GM23338 (cell line): ENCODE results near the gene PPIA. TPM values are rescaled to one million over a fixed set of nuclear protein-coding genes. Genes with fewer than 3 reads are reported as not detected.

Experiments
- ATAC-seq: fragments of 200-7000 bp; cut with Tn5 transposase; 3 replicates; pipeline ENCODE4 v1.9.1; 2020
- DNase-seq: peaks from one replicate; pipeline ENCODE4 v3.0.0-alpha.2; 2015; ENCODE audit warnings: low spot score
- H2AFZ ChIP-seq: fragments of 200-600 bp; sonication (generic); 2 replicates; pipeline ENCODE4 v1.8.0; 2016; ENCODE audit warnings: antibody characterized with exemption, mild to moderate bottlenecking, moderate library complexity
- H3F3A ChIP-seq: fragments of 200-600 bp; sonication (generic); replicated peaks from 2 replicates; pipeline ENCODE4 v1.8.0; 2017; ENCODE audit warnings: antibody characterized with exemption, mixed run types, low read depth
- H3K27ac ChIP-seq: fragments of 200-600 bp; sonication (generic); 2 replicates; pipeline ENCODE4 v1.6.1; 2016; ENCODE audit warnings: low read depth
- H3K27me3 ChIP-seq: fragments of 200-600 bp; sonication (generic); 2 replicates; pipeline ENCODE4 v1.8.0; 2016; ENCODE audit warnings: mild to moderate bottlenecking, mixed run types, moderate library complexity; ENCODE audit not compliant: insufficient read depth
- H3K36me3 ChIP-seq: fragments of 200-600 bp; sonication (generic); 2 replicates; pipeline ENCODE4 v1.8.0; 2016; ENCODE audit warnings: mild to moderate bottlenecking; ENCODE audit not compliant: insufficient read depth
- H3K4me1 ChIP-seq: fragments of 200-600 bp; sonication (generic); 2 replicates; pipeline ENCODE4 v1.8.0; 2016; ENCODE audit warnings: mild to moderate bottlenecking, moderate library complexity; ENCODE audit not compliant: insufficient read depth
- H3K4me2 ChIP-seq: fragments of 200-600 bp; sonication (generic); 2 replicates; pipeline ENCODE4 v1.7.1; 2017; ENCODE audit warnings: mixed run types
- H3K4me3 ChIP-seq: fragments of 200-600 bp; sonication (generic); 2 replicates; pipeline ENCODE4 v1.6.1; 2016; ENCODE audit warnings: mixed run types
- H3K79me2 ChIP-seq: fragments of 200-600 bp; sonication (generic); replicated peaks from 2 replicates; pipeline ENCODE4 v1.8.0; 2017; ENCODE audit warnings: mild to moderate bottlenecking; ENCODE audit not compliant: insufficient read depth
- H3K9me2 ChIP-seq: fragments of 200-600 bp; sonication (generic); 2 replicates; pipeline ENCODE4 v1.8.0; 2017; ENCODE audit not compliant: insufficient read depth
- H4K20me1 ChIP-seq: fragments of 200-600 bp; sonication (generic); replicated peaks from 2 replicates; pipeline ENCODE4 v1.8.0; 2017; ENCODE audit warnings: mild to moderate bottlenecking; ENCODE audit not compliant: insufficient read depth
- H3K27ac Mint-ChIP-seq: 2 replicates; pipeline ENCODE4 v1.8.0; 2020; ENCODE audit warnings: inconsistent platforms, mild to moderate bottlenecking, moderate library complexity, mixed read lengths
- H3K27me3 Mint-ChIP-seq: 3 replicates; pipeline ENCODE4 v1.8.0; 2022; ENCODE audit warnings: low read depth, mild to moderate bottlenecking, moderate library complexity, mixed read lengths, inconsistent platforms; ENCODE audit not compliant: insufficient read depth, poor library complexity
- H3K36me3 Mint-ChIP-seq: 3 replicates; pipeline ENCODE4 v1.8.0; 2021; ENCODE audit warnings: low read depth, mild to moderate bottlenecking, inconsistent platforms, moderate library complexity, mixed read lengths
- H3K4me1 Mint-ChIP-seq: 3 replicates; pipeline ENCODE4 v1.8.0; 2020; ENCODE audit warnings: mild to moderate bottlenecking, inconsistent platforms, mixed read lengths
- H3K4me3 Mint-ChIP-seq: 3 replicates; pipeline ENCODE4 v1.8.0; 2021; ENCODE audit warnings: moderate library complexity, mild to moderate bottlenecking, inconsistent platforms, mixed read lengths
- H3K9me3 Mint-ChIP-seq: 3 replicates; pipeline ENCODE4 v1.8.0; 2020; ENCODE audit warnings: moderate library complexity, mild to moderate bottlenecking, inconsistent platforms, mixed read lengths
- CREB1 ChIP-seq: fragments of 250-450 bp; sonication (Bioruptor Pico); IDR thresholded peaks from 2 replicates; pipeline ENCODE4 v1.5.0; 2020; ENCODE audit warnings: low read depth, mild to moderate bottlenecking, moderate library complexity
- EZH2 ChIP-seq: fragments of 200-600 bp; sonication (generic); IDR thresholded peaks from one replicate; pipeline ENCODE4 v1.8.0; 2017; ENCODE audit warnings: antibody characterized with exemption, mild to moderate bottlenecking, low read depth; ENCODE audit not compliant: unreplicated experiment
- POLR2AphosphoS5 ChIP-seq: IDR thresholded peaks from 2 replicates; pipeline ENCODE4 v1.6.1; 2016; ENCODE audit warnings: antibody characterized with exemption, low read depth
- polyA plus RNA-seq: library from polyadenylated mRNA; unstranded; fragments of >200 nt; fragmentation: Nextera tagmentation; extraction: Ambion mirVana; gene quantifications from 2 replicates; pipeline ENCODE4 v1.2.1, GENCODE V29; 2016
- total RNA-seq: library from RNA; depleted of rRNA; stranded (reverse); fragments of >200 nt; shearing (Covaris generic); gene quantifications from 2 replicates; pipeline ENCODE4 v1.2.3, GENCODE V29; 2014
- TF ChIP-seq, protein P1 (sequence below): fragments of 250-450 bp; sonication (Bioruptor Pico); IDR thresholded peaks from 2 replicates; pipeline ENCODE4 v1.5.0; 2020; ENCODE audit warnings: mild to moderate bottlenecking, moderate library complexity
- TF ChIP-seq, protein P2 (sequence below), 2 experiments: fragments of 200-600 bp in 1 of 2; sonication (generic) in 1 of 2; conservative IDR thresholded peaks; 2 replicates each; pipeline versions ENCODE4 v1.5.1 to v1.6.1; 2016 to 2017; ENCODE audit warnings: antibody characterized with exemption in 2 of 2, low read depth in 2 of 2, mild to moderate bottlenecking in 2 of 2, moderate library complexity in 1 of 2
- TF ChIP-seq, protein P3 (sequence below): IDR thresholded peaks from 2 replicates; pipeline ENCODE4 v1.6.1; 2016; ENCODE audit warnings: antibody characterized with exemption

Gene PPIA
- total and polyA plus RNA-seq, 2 experiments from 2014 or later: 4,367 to 6,524 TPM

DNA sequence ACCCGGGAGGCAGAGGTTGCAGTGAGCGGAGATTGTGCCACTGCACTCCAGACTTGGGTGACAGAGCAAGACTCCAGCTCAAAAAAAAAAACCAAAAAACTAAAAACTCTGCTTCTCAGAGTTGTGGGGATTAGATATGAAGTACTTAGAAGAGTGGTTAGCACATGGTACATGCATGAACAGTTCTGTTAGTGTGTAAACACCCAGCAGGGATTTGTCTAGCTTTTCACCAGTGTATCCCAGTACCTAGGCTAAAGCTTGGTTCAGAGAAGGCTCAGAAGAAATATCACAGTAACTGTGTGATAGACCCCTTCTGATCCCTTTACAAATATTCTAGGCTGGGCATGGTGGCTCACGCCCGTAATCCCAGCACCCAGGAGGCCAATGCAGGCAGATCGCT, 9.5 kb downstream of the PPIA start (continued):
- TF ChIP-seq, protein P1, sequence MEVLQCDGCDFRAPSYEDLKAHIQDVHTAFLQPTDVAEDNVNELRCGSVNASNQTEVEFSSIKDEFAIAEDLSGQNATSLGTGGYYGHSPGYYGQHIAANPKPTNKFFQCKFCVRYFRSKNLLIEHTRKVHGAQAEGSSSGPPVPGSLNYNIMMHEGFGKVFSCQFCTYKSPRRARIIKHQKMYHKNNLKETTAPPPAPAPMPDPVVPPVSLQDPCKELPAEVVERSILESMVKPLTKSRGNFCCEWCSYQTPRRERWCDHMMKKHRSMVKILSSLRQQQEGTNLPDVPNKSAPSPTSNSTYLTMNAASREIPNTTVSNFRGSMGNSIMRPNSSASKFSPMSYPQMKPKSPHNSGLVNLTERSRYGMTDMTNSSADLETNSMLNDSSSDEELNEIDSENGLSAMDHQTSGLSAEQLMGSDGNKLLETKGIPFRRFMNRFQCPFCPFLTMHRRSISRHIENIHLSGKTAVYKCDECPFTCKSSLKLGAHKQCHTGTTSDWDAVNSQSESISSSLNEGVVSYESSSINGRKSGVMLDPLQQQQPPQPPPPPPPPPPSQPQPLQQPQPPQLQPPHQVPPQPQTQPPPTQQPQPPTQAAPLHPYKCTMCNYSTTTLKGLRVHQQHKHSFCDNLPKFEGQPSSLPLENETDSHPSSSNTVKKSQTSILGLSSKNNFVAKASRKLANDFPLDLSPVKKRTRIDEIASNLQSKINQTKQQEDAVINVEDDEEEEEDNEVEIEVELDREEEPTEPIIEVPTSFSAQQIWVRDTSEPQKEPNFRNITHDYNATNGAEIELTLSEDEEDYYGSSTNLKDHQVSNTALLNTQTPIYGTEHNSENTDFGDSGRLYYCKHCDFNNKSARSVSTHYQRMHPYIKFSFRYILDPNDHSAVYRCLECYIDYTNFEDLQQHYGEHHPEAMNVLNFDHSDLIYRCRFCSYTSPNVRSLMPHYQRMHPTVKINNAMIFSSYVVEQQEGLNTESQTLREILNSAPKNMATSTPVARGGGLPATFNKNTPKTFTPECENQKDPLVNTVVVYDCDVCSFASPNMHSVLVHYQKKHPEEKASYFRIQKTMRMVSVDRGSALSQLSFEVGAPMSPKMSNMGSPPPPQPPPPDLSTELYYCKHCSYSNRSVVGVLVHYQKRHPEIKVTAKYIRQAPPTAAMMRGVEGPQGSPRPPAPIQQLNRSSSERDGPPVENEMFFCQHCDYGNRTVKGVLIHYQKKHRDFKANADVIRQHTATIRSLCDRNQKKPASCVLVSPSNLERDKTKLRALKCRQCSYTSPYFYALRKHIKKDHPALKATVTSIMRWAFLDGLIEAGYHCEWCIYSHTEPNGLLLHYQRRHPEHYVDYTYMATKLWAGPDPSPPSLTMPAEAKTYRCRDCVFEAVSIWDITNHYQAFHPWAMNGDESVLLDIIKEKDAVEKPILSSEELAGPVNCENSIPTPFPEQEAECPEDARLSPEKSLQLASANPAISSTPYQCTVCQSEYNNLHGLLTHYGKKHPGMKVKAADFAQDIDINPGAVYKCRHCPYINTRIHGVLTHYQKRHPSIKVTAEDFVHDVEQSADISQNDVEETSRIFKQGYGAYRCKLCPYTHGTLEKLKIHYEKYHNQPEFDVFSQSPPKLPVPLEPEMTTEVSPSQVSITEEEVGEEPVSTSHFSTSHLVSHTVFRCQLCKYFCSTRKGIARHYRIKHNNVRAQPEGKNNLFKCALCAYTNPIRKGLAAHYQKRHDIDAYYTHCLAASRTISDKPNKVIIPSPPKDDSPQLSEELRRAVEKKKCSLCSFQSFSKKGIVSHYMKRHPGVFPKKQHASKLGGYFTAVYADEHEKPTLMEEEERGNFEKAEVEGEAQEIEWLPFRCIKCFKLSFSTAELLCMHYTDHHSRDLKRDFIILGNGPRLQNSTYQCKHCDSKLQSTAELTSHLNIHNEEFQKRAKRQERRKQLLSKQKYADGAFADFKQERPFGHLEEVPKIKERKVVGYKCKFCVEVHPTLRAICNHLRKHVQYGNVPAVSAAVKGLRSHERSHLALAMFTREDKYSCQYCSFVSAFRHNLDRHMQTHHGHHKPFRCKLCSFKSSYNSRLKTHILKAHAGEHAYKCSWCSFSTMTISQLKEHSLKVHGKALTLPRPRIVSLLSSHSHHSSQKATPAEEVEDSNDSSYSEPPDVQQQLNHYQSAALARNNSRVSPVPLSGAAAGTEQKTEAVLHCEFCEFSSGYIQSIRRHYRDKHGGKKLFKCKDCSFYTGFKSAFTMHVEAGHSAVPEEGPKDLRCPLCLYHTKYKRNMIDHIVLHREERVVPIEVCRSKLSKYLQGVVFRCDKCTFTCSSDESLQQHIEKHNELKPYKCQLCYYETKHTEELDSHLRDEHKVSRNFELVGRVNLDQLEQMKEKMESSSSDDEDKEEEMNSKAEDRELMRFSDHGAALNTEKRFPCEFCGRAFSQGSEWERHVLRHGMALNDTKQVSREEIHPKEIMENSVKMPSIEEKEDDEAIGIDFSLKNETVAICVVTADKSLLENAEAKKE (CRISPR knock-in tag): no peak
- TF ChIP-seq POLR2AphosphoS5: no peak
- no peak for TF ChIP-seq EZH2
- TF ChIP-seq CREB1 (CRISPR knock-in tag): no peak

DNA sequence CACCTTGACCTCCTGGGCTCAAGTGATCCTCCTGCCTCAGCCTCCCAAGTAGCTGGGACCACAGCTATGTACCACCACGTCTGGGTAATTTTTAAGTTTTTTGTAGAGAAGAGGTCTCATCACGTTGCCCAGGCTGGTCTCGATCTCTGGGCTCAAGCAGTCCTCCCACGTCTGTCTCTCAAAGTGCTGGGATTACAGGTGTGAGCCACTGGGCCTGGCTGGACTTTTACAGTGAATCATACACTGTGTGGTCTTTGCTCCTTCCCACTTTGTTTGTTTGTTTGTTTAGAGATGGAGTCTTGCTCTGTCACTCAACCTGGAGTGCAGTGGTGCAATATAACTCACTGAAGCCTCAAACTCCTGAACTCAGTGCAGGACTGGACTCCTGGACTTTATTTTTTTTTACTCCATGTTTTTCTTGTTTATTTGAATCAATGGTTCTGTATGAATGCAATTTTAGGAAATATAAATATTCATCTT, 12.5 kb downstream of the PPIA start:
- no peaks in the 10 kb centered on the region for H3K4me1 ChIP-seq
- no peak overlapping the region for H3K4me2 ChIP-seq
- DNase-seq (no peak), ATAC-seq (no peak)
- H3K79me2 ChIP-seq: no peaks in the 10 kb centered on the region
- Mint-ChIP-seq H3K4me3 (no peak overlapping the region), H3K9me3 (no peaks in the 10 kb centered on the region), H3K27ac (no peak overlapping the region), H3K4me1 (no peaks in the 10 kb centered on the region), H3K36me3 (peaks cover 12% of the 10 kb centered on the region; the same call in 2 of the 3 replicates), H3K27me3 (peaks cover 16% of the 10 kb centered on the region)
- H3K4me3 ChIP-seq: no peak overlapping the region
- no peaks in the 10 kb centered on the region; the same call in 1 of the 2 replicates for H4K20me1 ChIP-seq
- peaks cover 16% of the 10 kb centered on the region for H3F3A ChIP-seq
- H3K27me3 ChIP-seq: no peaks in the 10 kb centered on the region
- no peak overlapping the region for H2AFZ ChIP-seq
- no peak overlapping the region; the same call in 1 of the 2 replicates for H3K27ac ChIP-seq
- no peaks in the 10 kb centered on the region for H3K36me3 ChIP-seq
- TF ChIP-seq, protein P2, sequence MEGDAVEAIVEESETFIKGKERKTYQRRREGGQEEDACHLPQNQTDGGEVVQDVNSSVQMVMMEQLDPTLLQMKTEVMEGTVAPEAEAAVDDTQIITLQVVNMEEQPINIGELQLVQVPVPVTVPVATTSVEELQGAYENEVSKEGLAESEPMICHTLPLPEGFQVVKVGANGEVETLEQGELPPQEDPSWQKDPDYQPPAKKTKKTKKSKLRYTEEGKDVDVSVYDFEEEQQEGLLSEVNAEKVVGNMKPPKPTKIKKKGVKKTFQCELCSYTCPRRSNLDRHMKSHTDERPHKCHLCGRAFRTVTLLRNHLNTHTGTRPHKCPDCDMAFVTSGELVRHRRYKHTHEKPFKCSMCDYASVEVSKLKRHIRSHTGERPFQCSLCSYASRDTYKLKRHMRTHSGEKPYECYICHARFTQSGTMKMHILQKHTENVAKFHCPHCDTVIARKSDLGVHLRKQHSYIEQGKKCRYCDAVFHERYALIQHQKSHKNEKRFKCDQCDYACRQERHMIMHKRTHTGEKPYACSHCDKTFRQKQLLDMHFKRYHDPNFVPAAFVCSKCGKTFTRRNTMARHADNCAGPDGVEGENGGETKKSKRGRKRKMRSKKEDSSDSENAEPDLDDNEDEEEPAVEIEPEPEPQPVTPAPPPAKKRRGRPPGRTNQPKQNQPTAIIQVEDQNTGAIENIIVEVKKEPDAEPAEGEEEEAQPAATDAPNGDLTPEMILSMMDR (conservative IDR thresholded peaks at IDR 0.05; ENCODE audit: low read depth in 2 of 2): no peak
- TF ChIP-seq, protein P3, sequence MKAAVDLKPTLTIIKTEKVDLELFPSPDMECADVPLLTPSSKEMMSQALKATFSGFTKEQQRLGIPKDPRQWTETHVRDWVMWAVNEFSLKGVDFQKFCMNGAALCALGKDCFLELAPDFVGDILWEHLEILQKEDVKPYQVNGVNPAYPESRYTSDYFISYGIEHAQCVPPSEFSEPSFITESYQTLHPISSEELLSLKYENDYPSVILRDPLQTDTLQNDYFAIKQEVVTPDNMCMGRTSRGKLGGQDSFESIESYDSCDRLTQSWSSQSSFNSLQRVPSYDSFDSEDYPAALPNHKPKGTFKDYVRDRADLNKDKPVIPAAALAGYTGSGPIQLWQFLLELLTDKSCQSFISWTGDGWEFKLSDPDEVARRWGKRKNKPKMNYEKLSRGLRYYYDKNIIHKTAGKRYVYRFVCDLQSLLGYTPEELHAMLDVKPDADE: no peak
- no peaks in the 10 kb centered on the region for H3K9me2 ChIP-seq
